ENCODE results near the gene SLC39A11. TPM values are rescaled to one million over a fixed set of nuclear protein-coding genes. Genes with fewer than 3 reads are reported as not detected.
A peak's percentile ranks its signal among the peaks of the same experiment; 100 is the strongest.

The SLC39A11 gene
- total RNA-seq, 2 donors from 2014 or later: 27.8 to 39.6 TPM

DNA sequence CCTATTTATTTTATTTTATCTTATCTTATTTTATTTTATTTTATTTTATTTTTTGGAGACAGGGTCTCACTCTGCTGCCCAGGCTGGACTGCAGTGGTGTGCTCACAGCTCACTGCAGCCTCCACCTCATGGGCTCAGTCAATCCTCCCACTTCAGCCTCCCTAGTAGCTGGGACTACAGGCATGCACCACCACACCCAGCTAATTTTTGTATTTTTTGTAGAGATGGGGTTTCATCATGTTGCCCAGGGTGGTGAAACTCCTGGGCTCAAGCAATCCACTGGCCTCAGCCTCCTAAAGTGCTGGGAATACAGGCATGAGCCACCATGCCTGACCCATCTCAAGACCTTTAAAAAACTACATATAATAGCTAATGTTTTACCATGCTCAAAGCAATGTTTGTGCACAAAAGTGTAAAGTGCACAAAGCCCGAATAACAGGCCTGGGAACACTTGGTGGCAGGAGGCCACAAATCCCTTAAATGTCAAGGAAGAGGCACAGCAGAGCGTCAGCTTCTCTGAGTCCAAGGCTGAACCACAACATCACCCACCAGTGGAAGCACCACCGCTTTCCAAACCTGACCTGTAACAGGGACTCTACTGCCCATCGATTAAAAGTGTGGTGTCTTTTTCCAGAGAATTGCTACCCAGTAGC, 30.6 kb upstream of the SLC39A11 start:
- ATAC-seq: no peak
- intact Hi-C loops (cut with DNase I): no loop called here
- Histone ChIP-seq H3K4me1 (no peaks in the 10 kb centered on the region), H3K27me3 (no peaks in the 10 kb centered on the region), H3K4me3 (no peak overlapping the region), H3K9me3 (no peaks in the 10 kb centered on the region), H3K36me3 (replicated peaks in 1 of 2; ENCODE audit: insufficient read depth in 1 of 2, low read depth in 2 of 2) (no peaks in the 10 kb centered on the region), H3K27ac (no peak overlapping the region)
- TF ChIP-seq POLR2A (IDR thresholded peaks at IDR 0.05): no peak
- TF ChIP-seq, protein P1, sequence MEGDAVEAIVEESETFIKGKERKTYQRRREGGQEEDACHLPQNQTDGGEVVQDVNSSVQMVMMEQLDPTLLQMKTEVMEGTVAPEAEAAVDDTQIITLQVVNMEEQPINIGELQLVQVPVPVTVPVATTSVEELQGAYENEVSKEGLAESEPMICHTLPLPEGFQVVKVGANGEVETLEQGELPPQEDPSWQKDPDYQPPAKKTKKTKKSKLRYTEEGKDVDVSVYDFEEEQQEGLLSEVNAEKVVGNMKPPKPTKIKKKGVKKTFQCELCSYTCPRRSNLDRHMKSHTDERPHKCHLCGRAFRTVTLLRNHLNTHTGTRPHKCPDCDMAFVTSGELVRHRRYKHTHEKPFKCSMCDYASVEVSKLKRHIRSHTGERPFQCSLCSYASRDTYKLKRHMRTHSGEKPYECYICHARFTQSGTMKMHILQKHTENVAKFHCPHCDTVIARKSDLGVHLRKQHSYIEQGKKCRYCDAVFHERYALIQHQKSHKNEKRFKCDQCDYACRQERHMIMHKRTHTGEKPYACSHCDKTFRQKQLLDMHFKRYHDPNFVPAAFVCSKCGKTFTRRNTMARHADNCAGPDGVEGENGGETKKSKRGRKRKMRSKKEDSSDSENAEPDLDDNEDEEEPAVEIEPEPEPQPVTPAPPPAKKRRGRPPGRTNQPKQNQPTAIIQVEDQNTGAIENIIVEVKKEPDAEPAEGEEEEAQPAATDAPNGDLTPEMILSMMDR (IDR thresholded peaks at IDR 0.05): no peak
- DNase-seq: no peak
- WGBS, 2 donors: 76 to 77% methylated on average over 4 of the region's 4 CpGs

GRCh38 chr17:73121506-73121905, 29.0 kb upstream of the SLC39A11 start:
- H3K9me3 ChIP-seq: no peaks in the 10 kb centered on the region
- intact Hi-C loops (cut with DNase I): no loop called here
- H3K27ac ChIP-seq: no peak overlapping the region
- 84 to 85% methylated on average over 5 of the region's 5 CpGs for WGBS, 2 donors
- no peaks in the 10 kb centered on the region for H3K36me3 ChIP-seq (replicated peaks in 1 of 2; ENCODE audit: insufficient read depth in 1 of 2, low read depth in 2 of 2)
- TF ChIP-seq, protein P1 (IDR thresholded peaks at IDR 0.05): no peak
- TF ChIP-seq POLR2A (IDR thresholded peaks at IDR 0.05): no peak
- H3K4me3 ChIP-seq: no peak overlapping the region
- H3K4me1 ChIP-seq: no peaks in the 10 kb centered on the region
- DNase-seq: no peak
- ATAC-seq: no peak
- no peaks in the 10 kb centered on the region for H3K27me3 ChIP-seq

- Histone ChIP-seq H3K9me3 (no peaks in the 10 kb centered on the region), H3K27me3 (no peaks in the 10 kb centered on the region), H3K4me1 (no peaks in the 10 kb centered on the region), H3K27ac (no peak overlapping the region), H3K4me3 (no peak overlapping the region), H3K36me3 (replicated peaks in 1 of 2; ENCODE audit: insufficient read depth in 1 of 2, low read depth in 2 of 2) (no peaks in the 10 kb centered on the region)
- ATAC-seq (no peak), DNase-seq (no peak)
- intact Hi-C loops (cut with DNase I): no loop called here
- no peak for TF ChIP-seq POLR2A (IDR thresholded peaks at IDR 0.05)
- TF ChIP-seq, protein P1 (IDR thresholded peaks at IDR 0.05): no peak
- 89 to 94% methylated on average over 6 to 10 of the region's 10 CpGs for WGBS, 2 donors
Observed at GRCh38 chr17:73119631-73120030, 27.1 kb upstream of the SLC39A11 start.

- Histone ChIP-seq H3K36me3 (replicated peaks in 1 of 2; ENCODE audit: insufficient read depth in 1 of 2, low read depth in 2 of 2) (no peaks in the 10 kb centered on the region), H3K9me3 (no peaks in the 10 kb centered on the region), H3K4me1 (no peaks in the 10 kb centered on the region), H3K27ac (no peak overlapping the region), H3K27me3 (no peaks in the 10 kb centered on the region), H3K4me3 (no peak overlapping the region)
- intact Hi-C loops (cut with DNase I): no loop called here
- TF ChIP-seq, protein P1 (IDR thresholded peaks at IDR 0.05): no peak
- no peak for TF ChIP-seq POLR2A (IDR thresholded peaks at IDR 0.05)
- WGBS, 2 donors: 71 to 74% methylated on average over 5 of the region's 5 CpGs
- peak in 3 of 4 donors; percentile 39 to 56 (median 48) for DNase-seq
- ATAC-seq: no peak
Observed at GRCh38 chr17:73118951-73119391, 26.5 kb upstream of the SLC39A11 start.

- no peak for DNase-seq
- WGBS, 2 donors: 87 to 96% methylated on average over 4 of the region's 4 CpGs
- TF ChIP-seq, protein P1 (IDR thresholded peaks at IDR 0.05): no peak
- TF ChIP-seq POLR2A (IDR thresholded peaks at IDR 0.05): no peak
- Histone ChIP-seq H3K9me3 (no peaks in the 10 kb centered on the region), H3K4me1 (no peaks in the 10 kb centered on the region), H3K27me3 (no peaks in the 10 kb centered on the region), H3K4me3 (no peak overlapping the region), H3K36me3 (replicated peaks in 1 of 2; ENCODE audit: insufficient read depth in 1 of 2, low read depth in 2 of 2) (no peaks in the 10 kb centered on the region), H3K27ac (no peak overlapping the region)
- intact Hi-C loops (cut with DNase I): no loop called here
- no peak for ATAC-seq
Observed at GRCh38 chr17:73118139-73118538, 25.7 kb upstream of the SLC39A11 start.

Data from body of pancreas (tissue), 4 donors.